Osteocyte (in vitro differentiated cells): ENCODE data around the gene SEPTIN2. TPM values are rescaled to one million over a fixed set of nuclear protein-coding genes. Genes with fewer than 3 reads are reported as not detected.
A peak's percentile ranks its signal among the peaks of the same experiment; 100 is the strongest.
"Not testable (repeated sequence)": the region's sequence is repeated elsewhere in the genome, so short reads cannot be mapped to it uniquely, and the experiment has no call there.

Experiments
- DNase-seq: peaks from one replicate; pipeline ENCODE4 v3.0.0; 2021; ENCODE audit warnings: mixed read lengths; ENCODE audit not compliant: unreplicated experiment; ENCODE audit errors: extremely low spot score
- H3K27ac Mint-ChIP-seq: one replicate; pipeline ENCODE4 v1.8.0; 2021; ENCODE audit warnings: mild to moderate bottlenecking, mixed read lengths; ENCODE audit not compliant: unreplicated experiment
- H3K27me3 Mint-ChIP-seq: one replicate; pipeline ENCODE4 v1.8.0; 2021; ENCODE audit warnings: mixed read lengths; ENCODE audit not compliant: unreplicated experiment
- H3K36me3 Mint-ChIP-seq: one replicate; pipeline ENCODE4 v1.8.0; 2021; ENCODE audit warnings: mixed read lengths; ENCODE audit not compliant: unreplicated experiment
- H3K4me1 Mint-ChIP-seq: one replicate; pipeline ENCODE4 v1.8.0; 2021; ENCODE audit warnings: mixed read lengths; ENCODE audit not compliant: unreplicated experiment
- H3K4me3 Mint-ChIP-seq: one replicate; pipeline ENCODE4 v1.8.0; 2021; ENCODE audit warnings: mild to moderate bottlenecking, moderate library complexity, mixed read lengths; ENCODE audit not compliant: unreplicated experiment
- H3K9me3 Mint-ChIP-seq: one replicate; pipeline ENCODE4 v1.8.0; 2021; ENCODE audit warnings: mixed read lengths; ENCODE audit not compliant: unreplicated experiment
- CTCF ChIP-seq: fragments of 200-600 bp; sonication (generic); IDR thresholded peaks from 2 replicates; pipeline ENCODE4 v1.5.0; 2021; ENCODE audit warnings: antibody characterized with exemption, mild to moderate bottlenecking, moderate library complexity
- total RNA-seq: library from RNA; stranded (reverse); gene quantifications from 2 replicates; pipeline ENCODE4 v1.2.1, GENCODE V29; 2021

The SEPTIN2 gene
- total RNA-seq, 1 donor from 2014 or later: 547 TPM

GRCh38 chr2:241373446-241373845 is 57.7 kb downstream of the SEPTIN2 start:
- no peaks in the 10 kb centered on the region for H3K27me3 Mint-ChIP-seq
- no peak for TF ChIP-seq CTCF
- no peak for DNase-seq
- no peaks in the 10 kb centered on the region for H3K9me3 Mint-ChIP-seq
- H3K27ac Mint-ChIP-seq: no peak overlapping the region
- H3K36me3 Mint-ChIP-seq: peaks cover 28% of the 10 kb centered on the region
- no peak overlapping the region for H3K4me3 Mint-ChIP-seq
- H3K4me1 Mint-ChIP-seq: peaks cover 46% of the 10 kb centered on the region

GRCh38 chr2:241373906-241374305 is 58.2 kb downstream of the SEPTIN2 start:
- not testable (repeated sequence) for H3K27me3 Mint-ChIP-seq, H3K4me3 Mint-ChIP-seq, DNase-seq, H3K27ac Mint-ChIP-seq, H3K9me3 Mint-ChIP-seq
- peaks cover 50% of the 10 kb centered on the region for H3K4me1 Mint-ChIP-seq
- peaks cover 28% of the 10 kb centered on the region for H3K36me3 Mint-ChIP-seq

- H3K27ac Mint-ChIP-seq: peak overlapping the region; percentile 50
- peaks cover 28% of the 10 kb centered on the region for H3K36me3 Mint-ChIP-seq
- no peak overlapping the region for H3K4me3 Mint-ChIP-seq
- no peak for DNase-seq
- H3K27me3 Mint-ChIP-seq: no peaks in the 10 kb centered on the region
- no peak for TF ChIP-seq CTCF
- H3K4me1 Mint-ChIP-seq: peaks cover 53% of the 10 kb centered on the region
- H3K9me3 Mint-ChIP-seq: no peaks in the 10 kb centered on the region
Observed at GRCh38 chr2:241375300-241375699, 59.6 kb downstream of the SEPTIN2 start.

GRCh38 chr2:241376808-241377207 is 61.1 kb downstream of the SEPTIN2 start:
- no peak overlapping the region for H3K4me3 Mint-ChIP-seq
- H3K4me1 Mint-ChIP-seq: peaks cover 60% of the 10 kb centered on the region
- no peaks in the 10 kb centered on the region for H3K9me3 Mint-ChIP-seq
- H3K27me3 Mint-ChIP-seq: no peaks in the 10 kb centered on the region
- H3K27ac Mint-ChIP-seq: peak overlapping the region; percentile 53
- peaks cover 24% of the 10 kb centered on the region for H3K36me3 Mint-ChIP-seq
- TF ChIP-seq CTCF: no peak
- no peak for DNase-seq

- peaks cover 65% of the 10 kb centered on the region for H3K4me1 Mint-ChIP-seq
- peaks cover 31% of the 10 kb centered on the region for H3K36me3 Mint-ChIP-seq
- H3K9me3 Mint-ChIP-seq: no peaks in the 10 kb centered on the region
- no peak for DNase-seq
- H3K27me3 Mint-ChIP-seq: no peaks in the 10 kb centered on the region
- H3K4me3 Mint-ChIP-seq: peak overlapping the region; percentile 12
- no peak for TF ChIP-seq CTCF
- H3K27ac Mint-ChIP-seq: peak overlapping the region; percentile 91
Observed at GRCh38 chr2:241378816-241379215, 63.1 kb downstream of the SEPTIN2 start.
